ENCODE results near the gene LAMTOR1.
A peak's percentile ranks its signal among the peaks of the same experiment; 100 is the strongest.

LAMTOR1 gene

GRCh38 chr11:72081184-72081644, 21.9 kb downstream of the LAMTOR1 start:
- no peak for DNase-seq (ENCODE audit: low read depth)

GRCh38 chr11:72080326-72081183, 22.5 kb downstream of the LAMTOR1 start, which contains the start of the genes LRRC51 and NUMA1:
Gene LRRC51, plus strand, starts transcription at chr11:72080850. Its CDS starts 8,234 bp downstream, at chr11:72089084.
Gene NUMA1, minus strand, starts transcription at chr11:72080542. Its CDS starts 44,599 bp downstream, at chr11:72035943.
- peak; percentile 100 for DNase-seq (ENCODE audit: low read depth)

GRCh38 chr11:72079819-72080325, 23.2 kb downstream of the LAMTOR1 start:
- no peak for DNase-seq (ENCODE audit: low read depth)

DNA sequence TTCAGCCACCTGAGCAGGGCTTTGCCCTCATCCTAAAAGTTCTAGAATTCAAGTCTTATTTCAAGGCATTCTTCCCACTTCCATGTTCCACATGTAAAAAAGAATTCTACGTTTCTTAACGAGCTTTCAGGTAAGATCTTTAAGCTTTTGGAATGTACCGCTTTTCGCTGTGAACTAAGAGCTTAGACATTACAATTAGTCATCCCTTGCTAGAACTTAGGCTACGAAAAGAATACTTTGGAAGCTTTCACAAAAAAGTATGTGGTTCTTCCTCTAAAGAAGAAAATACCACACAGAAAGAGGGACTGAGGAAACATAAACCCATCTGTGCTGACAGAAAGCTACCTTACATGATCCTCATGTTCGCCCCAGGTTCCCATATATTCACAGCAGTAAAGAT, 24.6 kb downstream of the LAMTOR1 start:
- no peak for DNase-seq (ENCODE audit: low read depth)

DNA sequence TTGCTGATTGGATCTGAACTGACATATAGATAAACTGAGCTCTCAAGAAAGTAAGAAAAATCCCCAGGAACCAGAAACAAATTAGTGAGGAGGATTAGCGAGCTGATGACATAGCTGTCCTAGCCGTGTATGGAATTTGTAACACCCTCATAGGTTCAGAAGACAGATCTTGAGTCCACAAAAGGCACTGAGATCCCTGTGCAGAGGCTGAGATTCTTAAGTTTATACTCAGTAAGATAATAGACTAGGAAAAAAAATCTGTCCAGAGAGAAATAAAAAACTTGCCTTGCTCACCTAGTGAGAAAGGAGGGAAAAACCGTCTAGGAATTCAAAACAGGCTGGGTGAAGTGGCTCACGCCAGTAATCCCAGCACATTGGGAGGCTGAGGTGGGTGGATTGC, 27.3 kb downstream of the LAMTOR1 start:
- DNase-seq (ENCODE audit: low read depth) = no peak

DNA sequence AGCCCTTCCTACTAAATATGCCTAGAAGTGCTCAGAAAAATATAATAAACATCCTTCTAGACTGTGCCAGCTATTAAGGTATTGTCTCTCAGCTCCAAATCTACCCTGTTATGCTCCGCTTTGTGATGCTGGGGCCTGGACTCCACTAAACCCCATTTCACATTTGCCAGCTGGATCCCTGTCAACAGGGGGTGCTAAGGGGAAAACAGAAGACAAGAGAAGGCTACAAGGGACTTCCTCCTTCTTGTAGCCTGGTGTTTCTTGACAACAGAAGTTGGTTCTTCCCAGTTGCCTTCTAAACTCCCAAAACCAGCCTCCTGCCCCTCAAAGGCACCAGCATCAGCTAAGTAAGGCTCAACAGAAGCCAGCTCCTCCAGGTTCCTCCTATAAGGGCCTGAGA, 28.0 kb downstream of the LAMTOR1 start:
- DNase-seq (ENCODE audit: low read depth) = no peak

DNA sequence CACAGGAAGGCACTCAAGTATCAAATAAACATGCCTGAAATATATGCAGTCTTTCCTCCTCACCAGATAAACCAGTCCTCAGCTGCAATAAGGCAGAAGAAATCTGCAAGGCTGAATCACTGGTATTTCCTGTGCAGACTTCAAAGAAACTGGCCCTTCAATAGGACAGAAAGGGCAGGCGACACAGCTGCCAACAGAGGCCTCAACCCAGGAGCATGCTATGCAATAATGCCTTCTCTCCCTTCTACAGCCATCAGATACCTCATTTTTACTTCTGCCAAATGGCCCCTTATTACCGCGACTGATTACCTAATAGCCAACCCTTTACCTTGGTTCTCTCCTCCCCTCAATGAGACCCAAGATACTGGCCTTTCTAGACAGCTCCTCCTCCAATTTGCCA, 30.7 kb downstream of the LAMTOR1 start:
- no peak for DNase-seq (ENCODE audit: low read depth)

DNA sequence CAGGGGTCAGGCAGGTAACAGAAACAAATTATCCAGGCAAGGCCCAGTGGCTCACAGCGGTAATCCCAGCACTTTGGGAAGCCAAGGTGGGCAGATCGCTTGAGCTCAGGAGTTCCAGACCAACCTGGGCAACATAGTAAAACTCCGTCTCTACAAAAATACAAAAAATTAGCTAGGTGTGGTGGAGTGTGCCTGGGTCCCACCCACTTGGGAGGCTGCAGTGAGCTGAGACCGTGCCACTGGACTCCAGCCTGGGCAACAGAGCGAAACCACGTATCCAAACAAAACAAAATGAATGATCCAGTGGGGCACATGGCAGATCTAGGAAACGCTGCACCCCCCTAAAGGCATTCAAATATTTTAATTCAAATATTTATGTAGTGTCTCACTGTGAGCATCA, 32.6 kb downstream of the LAMTOR1 start:
- DNase-seq (ENCODE audit: low read depth) = no peak

GRCh38 chr11:72069787-72070251, 33.3 kb downstream of the LAMTOR1 start:
- DNase-seq (ENCODE audit: low read depth) = peak; percentile 89

DNA sequence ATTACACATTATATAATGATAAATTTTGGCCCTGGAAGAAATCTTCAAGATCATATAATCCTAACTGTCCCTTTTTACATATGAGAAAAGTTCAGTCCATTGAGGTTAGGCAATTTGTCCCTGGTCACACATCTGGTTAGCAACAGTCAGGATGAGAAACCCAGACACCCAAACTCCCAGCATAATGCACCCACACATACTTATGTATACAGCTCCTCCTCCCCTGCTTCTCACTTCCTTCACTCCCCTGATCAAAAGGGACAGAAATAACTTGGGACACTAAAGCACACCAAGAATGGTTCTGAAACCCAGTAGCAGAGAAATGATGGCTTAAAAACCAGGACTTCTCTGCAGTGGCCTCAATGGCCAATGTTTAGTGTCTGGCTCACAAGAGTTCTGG, 33.9 kb downstream of the LAMTOR1 start:
- no peak for DNase-seq (ENCODE audit: low read depth)

GRCh38 chr11:72067676-72068075, 35.4 kb downstream of the LAMTOR1 start:
- DNase-seq (ENCODE audit: low read depth) = no peak

GRCh38 chr11:72067266-72067665, 35.8 kb downstream of the LAMTOR1 start:
- DNase-seq (ENCODE audit: low read depth) = no peak

GRCh38 chr11:72066855-72067254, 36.2 kb downstream of the LAMTOR1 start:
- DNase-seq (ENCODE audit: low read depth) = no peak

DNA sequence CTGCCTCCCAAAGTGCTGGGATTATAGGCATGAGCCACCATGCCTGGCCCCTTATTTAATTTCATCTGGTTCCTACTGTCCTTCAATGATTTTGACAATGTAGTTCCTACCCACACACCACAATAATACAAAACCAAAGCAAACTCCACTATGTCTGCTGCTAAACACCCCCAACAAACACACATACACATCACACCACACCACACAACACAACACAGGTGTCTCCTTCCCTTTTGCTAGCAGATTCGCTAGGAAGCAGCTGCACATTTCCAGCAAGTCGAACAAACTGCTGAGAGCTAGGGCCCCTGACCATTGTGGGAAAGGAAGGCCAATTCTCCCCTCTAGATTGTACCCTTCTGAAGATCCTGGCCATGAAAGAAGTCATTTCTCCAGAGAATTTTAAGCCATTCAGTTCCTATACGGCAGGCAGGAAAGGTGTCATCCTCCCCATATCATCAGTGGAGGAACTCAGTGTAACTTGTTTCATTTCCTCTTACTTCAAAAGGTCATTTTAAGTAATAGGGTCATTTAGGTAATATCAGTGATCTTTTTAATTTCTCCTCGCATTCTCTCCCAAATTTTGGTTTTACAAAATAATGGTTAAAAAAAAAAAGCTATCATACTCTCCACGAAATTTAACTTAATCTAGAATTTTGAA, 41.2 kb downstream of the LAMTOR1 start:
- no peak for DNase-seq (ENCODE audit: low read depth)

- no peak for DNase-seq (ENCODE audit: low read depth)
These were observed 44.6 kb downstream of the LAMTOR1 start for GRCh38 chr11:72058416-72059034.

DNA sequence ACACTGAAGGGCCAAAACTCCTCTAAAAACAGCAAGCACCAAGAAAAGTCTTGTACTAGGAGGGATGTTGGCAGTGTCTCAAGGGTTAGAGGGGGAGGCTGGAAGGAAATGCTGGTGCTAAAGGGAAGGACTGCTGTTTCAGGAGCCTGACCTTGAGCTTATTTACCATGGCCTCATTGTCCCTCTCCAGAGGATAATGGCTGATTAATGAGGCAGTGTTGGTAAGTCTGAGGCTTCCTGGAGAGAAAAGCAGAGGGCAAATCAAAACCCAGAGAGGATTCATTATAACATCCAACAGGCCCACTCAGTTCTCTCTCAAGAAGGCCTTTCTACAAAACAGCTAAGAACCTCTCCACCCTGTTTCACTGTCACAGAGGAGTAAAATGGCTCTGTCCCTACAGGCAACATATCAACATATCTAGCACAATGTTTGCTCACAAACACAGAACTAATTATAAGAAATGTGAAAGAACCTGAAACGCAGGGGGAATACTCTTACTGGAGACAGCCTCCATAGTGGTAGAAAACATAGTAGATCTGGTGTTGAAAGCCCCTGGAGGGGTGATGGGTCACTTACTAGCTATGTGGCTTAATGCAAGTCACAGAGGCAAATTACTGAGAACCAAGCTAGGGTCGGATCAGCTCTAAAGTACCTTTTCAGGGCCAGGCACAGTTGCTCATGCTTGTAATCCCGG, 54.2 kb downstream of the LAMTOR1 start:
- DNase-seq (ENCODE audit: low read depth) = no peak
